Left colon (tissue), 2 donors: Measurements from ENCODE around the gene RIMS1. TPM values are rescaled to one million over a fixed set of nuclear protein-coding genes. Genes with fewer than 3 reads are reported as not detected.
"Not testable (repeated sequence)": the region's sequence is repeated elsewhere in the genome, so short reads cannot be mapped to it uniquely, and the experiment has no call there.

Source experiments
- ATAC-seq: fragments of 200-7000 bp; cut with Tn5 transposase; one replicate; pipeline ENCODE4 v1.9.1; 2020; ENCODE audit warnings: mild to moderate bottlenecking, moderate library complexity
- DNase-seq, 2 donors: peaks; one replicate each; pipeline ENCODE4 v3.0.0-alpha.2; 2020
- intact Hi-C, 2 donors: fragments of 100-400 bp; cut with DNase I in 1 of 2; cut with micrococcal nuclease in 1 of 2; formaldehyde crosslinking; loops; one replicate each; pipeline versions ENCODE4 v1.11.2 to v1.14.0; 2022; cut with DNase I, micrococcal nuclease
- total RNA-seq, 2 donors: library from RNA; stranded (reverse); fragmentation: NEBNext Ultra II Directional; extraction: Animal tissue kit (Norgen Biotek cat#: 25700); gene quantifications; one replicate each; pipeline ENCODE4 v1.2.1, GENCODE V29; 2021
- donor health status: DM: no; HTN: no; CAD: no.
- donor health status: DM: yes; HTN: yes; CAD: no.

The RIMS1 gene
- total RNA-seq, 2 donors from 2014 or later: 0.28 to 0.43 TPM

GRCh38 chr6:72287801-72288200 is 401.5 kb downstream of the RIMS1 start:
- intact Hi-C loops: no loop called here
- DNase-seq: no peak
- no peak for ATAC-seq

GRCh38 chr6:72288592-72288991 is 402.2 kb downstream of the RIMS1 start:
- DNase-seq: no peak
- intact Hi-C loops: no loop called here
- ATAC-seq: no peak

DNA sequence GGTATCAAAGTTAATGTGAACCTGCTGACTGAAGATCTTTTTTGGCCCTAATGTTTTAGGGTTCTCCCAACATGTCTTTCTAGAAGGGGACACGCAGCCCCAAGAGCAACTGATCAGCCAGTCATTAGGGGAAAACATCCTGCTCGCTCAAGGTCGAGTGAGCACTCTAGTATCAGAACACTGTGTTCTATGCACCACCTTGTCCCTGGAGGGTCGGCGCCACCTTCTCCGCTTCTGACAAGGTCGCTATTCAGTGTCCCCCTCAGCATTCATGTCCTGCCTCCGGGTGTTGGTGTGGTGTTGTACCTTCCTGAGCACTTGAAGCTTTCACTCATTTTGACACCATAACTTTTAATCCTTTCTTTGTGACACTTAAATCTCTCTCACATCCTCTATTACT is 404.3 kb downstream of the RIMS1 start:
- no peak for DNase-seq
- intact Hi-C loops: no loop called here
- no peak for ATAC-seq

DNA sequence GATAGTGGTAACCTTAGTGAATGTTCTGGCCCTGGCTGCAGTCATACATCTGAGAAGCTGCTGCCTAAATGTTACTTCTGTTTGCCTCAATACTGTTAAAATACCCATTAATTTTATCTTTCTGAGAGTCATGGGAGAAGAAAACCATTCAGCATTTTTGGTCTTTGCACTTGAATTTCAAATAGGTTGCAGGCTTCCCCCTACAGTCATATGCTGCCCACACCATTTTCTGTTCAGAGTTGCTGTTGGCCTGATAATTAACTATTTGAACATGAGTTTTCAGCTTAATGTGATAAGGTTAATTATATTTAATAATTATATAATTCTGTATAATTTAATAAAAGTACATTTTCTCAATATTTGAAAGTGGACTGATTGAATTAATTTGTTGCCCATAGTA is 410.0 kb downstream of the RIMS1 start:
- intact Hi-C loops: no loop called here
- ATAC-seq (no peak), DNase-seq (no peak)

DNA sequence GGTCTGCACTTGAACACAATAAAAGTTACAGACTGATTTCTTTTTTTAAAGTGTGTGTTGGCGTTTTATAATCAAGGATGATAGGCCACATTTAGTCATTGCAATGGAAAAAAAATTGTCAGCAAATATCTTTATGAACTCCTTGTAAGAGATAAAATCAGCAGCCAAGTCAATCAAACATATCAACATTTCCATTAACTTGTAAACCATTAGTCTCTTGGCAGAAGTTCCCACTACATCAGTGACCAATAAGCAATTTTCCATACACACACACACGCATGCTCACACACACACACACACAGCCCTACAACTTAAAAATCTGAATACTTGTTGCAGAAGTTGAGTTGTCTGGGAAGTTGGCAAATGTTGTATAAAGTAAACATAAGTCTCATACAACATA is 419.6 kb downstream of the RIMS1 start:
- DNase-seq (no peak), ATAC-seq (no peak)
- intact Hi-C loops: no loop called here

DNA sequence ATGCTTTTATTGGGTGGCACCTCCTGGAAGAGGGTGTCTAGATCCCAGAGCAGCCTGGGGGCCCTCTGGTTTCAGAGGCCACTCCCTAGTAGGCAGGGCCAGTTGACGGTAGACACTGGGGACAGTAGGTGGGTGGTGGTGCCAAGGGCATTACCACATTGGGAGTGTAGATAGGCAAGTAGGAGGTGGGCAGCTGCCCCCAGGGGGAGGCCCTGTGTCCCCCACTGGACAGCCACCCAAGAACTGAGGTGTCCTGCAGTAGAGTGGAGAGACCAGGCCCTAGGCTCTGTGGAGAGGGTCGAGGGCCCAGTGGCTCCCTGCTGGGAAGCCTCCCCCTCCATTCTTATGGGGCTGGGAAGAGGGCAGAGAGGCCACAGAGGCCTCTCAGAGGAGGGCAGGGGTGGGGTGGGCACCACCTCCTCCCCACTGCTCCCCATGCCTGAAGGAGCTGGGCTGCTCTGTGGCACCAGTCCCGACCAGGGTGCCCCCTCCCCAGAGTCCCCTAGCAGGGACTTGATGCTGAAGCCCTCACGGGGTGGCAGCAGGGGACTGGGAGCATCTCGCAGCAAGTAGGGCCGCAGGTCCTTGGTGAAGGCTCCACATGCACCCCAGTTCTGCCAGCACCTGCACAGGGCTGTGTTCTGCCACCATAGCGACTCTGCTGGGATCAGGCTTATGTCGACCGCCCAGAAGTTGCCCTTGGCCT is 430.5 kb downstream of the RIMS1 start:
- DNase-seq (no peak), ATAC-seq (no peak)
- intact Hi-C loops: no loop called here

GRCh38 chr6:72321788-72322187 is 435.4 kb downstream of the RIMS1 start:
- DNase-seq: no peak
- ATAC-seq: no peak
- intact Hi-C loops: no loop called here

- ATAC-seq: no peak
These were observed 436.4 kb downstream of the RIMS1 start for GRCh38 chr6:72322771-72323170.

GRCh38 chr6:72324591-72324990 is 438.2 kb downstream of the RIMS1 start:
- intact Hi-C loops: no loop called here
- ATAC-seq: no peak

More at GRCh38 chr6:72322771-72323170, 436.4 kb downstream of the RIMS1 start:
- no peak for DNase-seq
- intact Hi-C loops: no loop called here

GRCh38 chr6:72328775-72329174 is 442.4 kb downstream of the RIMS1 start:
- no peak for DNase-seq
- intact Hi-C loops: no loop called here
- no peak for ATAC-seq

More at GRCh38 chr6:72324591-72324990, 438.2 kb downstream of the RIMS1 start:
- DNase-seq: no peak

- intact Hi-C loops, DNase-seq, ATAC-seq: not testable (repeated sequence)
These were observed 448.9 kb downstream of the RIMS1 start for GRCh38 chr6:72335203-72335602.

DNA sequence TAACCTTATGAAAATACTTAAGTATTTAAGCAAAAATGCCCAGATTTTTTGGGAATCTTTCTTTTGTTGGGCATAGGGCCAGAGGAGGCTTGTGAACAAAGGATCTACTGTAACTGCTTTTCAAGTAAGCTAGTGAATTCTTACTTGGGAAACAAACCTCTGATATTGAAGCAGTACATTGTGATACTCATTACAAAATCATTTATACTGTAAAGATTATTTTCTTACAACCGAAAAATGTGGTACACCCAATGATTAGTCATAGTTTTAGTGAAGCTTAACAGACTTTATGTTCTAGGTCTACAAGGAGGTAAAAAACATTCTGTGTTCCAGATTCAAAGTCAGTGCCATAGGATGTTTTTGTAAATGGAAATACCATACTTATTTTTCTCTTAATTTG is 462.6 kb downstream of the RIMS1 start:
- DNase-seq: no peak
- no peak for ATAC-seq
- intact Hi-C loops: no loop called here

GRCh38 chr6:72350296-72350881 is 464.0 kb downstream of the RIMS1 start:
- no peak for ATAC-seq
- intact Hi-C loops: no loop called here
- no peak for DNase-seq

DNA sequence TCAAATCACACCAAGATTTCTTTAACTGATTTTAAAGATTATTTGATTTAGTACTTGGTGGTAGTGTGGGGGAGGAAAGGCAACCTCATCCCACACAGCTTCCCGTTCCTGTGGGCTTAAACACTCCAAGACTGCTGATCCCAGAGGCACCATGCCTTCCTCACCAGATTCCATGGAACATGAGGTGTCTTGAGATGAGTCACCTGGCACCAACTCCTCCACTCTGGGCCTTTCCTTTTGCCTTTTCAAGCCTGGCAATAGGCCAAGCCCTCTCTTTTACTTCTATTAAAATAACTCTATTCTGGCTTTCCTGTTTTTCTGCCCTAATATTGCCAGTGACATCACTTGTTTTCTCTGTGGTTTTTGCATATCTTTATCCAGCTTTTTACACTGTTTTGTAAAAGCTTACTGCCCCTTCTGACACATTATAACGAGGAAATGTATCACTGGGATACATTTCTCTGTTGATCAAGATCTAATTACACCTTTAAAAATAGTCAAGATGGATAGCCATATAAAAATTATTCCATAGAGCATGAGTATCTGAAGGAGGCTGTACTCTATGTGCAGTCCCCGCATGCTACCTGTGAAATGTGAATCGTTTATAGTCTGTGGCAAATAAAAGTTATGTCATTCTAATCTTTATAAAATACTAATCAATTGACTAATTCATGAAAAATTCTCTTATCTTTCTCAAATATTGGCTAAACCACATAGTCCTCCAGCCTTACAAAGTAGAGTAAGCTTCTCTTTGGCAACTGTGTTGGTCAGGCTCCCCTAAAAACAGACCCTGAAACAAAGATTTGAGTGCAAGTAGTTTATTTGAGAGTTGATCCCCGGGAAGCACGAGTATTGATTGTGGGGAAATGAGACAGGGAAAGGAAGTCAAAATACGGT is 477.7 kb downstream of the RIMS1 start:
- ATAC-seq (no peak), DNase-seq (no peak)
- intact Hi-C loops: no loop called here

DNA sequence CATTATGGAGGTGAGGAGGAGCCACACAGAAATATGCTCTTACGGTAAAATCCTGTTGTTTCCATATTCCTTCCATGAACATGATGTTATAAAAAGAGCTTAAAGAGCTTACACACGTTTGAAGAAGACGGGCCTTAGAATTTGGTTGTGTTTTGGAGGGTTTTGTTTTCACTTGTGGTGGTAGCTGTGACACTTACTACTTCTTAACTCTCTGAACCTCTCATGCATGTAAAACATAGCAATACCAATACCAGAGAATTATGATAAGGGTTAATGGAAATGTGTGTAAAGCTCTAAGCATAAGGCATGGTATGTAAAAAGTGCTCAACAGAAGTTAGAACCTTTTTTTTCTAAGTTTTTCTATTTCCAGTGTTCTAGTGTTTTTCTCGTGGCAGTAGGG is 479.4 kb downstream of the RIMS1 start:
- intact Hi-C loops: no loop called here
- DNase-seq: no peak
- ATAC-seq: no peak

GRCh38 chr6:72367439-72367838 is 481.1 kb downstream of the RIMS1 start:
- intact Hi-C loops: no loop called here

DNA sequence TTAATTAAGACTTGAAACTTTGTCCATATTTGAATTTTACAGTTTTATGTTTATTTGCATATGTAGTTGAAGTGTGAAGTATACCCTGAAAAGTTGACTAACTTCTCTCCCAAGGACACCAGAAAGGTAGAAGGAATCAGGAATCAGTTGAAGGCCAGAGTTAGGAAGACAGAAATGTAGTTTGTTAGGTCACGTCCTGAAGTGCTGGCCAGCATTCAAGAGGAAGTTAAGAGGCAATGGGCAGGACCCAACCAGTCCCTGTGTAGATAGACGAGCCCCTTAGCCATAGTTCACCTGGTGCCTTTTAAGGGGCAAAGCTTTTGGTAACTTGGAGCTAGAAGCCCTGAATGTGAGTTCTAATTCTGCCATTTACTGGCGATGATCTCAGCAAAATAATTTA is 485.1 kb downstream of the RIMS1 start:
- intact Hi-C loops: no loop called here
- DNase-seq (no peak), ATAC-seq (no peak)

More at GRCh38 chr6:72367439-72367838, 481.1 kb downstream of the RIMS1 start:
- DNase-seq: no peak
- ATAC-seq: no peak

- no peak for DNase-seq
- no peak for ATAC-seq
- intact Hi-C loops: no loop called here
These were observed 487.8 kb downstream of the RIMS1 start for GRCh38 chr6:72374172-72374571.

DNA sequence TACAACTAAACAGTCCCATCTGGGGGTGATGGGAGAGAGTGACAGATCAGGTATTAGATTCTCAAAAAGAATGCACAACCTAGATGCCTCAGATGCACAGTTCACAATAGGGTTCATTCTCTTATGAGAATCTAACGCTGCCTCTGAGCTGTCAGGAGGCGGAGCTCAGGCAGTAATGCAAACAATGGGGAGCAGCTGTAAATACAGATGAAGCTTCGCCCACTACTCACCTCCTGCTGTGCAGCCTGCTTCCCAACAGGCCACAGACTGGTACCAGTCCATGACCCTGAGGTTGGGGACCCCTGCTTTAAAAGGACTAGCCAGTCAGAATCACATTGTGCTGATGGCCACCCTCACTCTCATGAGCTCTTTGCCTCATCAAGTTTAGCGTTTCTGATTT is 488.5 kb downstream of the RIMS1 start:
- intact Hi-C loops: no loop called here
- ATAC-seq (no peak), DNase-seq (no peak)

DNA sequence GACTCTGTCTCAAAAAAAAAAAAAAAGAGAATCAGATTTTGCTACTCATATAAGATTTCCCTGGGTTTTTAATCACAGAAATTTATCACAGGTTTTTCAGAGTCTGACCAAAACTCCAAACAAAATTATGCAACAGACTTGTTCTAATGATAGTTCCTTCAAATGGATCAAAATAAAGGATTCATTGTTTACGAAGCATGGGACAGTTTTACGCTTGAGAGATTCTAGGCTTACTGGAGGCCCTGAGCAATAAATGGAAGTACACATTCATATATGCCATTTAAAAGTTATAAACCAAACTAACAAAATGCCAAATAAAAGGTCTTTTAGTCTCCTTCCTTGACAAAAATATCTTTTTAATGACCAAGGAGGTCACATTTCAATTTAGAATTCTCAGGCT is 490.4 kb downstream of the RIMS1 start:
- intact Hi-C loops: no loop called here
- DNase-seq (no peak), ATAC-seq (no peak)
